Measurements from ENCODE around the gene ATCAY.

ATCAY gene

DNA sequence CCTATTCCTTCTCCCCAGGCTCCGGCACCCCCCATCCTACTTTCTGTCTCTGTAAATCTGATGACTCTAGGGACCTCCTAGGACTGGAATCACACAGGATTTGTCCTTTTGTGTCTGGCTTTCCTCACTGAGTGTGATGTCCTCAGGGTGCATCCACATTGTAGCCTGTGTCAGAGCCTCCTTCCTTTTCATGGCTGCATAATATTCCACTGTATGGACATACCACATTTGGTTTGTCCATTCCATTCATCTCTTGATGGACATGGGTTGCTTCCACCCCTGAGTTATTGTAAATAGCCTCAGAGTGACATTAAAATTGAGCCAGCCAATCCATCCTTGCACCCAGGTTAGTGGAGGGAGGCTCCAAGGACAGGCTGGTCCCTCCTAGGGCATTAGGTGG lies 29.6 kb downstream of the ATCAY start:
- TF ChIP-seq, protein P1, sequence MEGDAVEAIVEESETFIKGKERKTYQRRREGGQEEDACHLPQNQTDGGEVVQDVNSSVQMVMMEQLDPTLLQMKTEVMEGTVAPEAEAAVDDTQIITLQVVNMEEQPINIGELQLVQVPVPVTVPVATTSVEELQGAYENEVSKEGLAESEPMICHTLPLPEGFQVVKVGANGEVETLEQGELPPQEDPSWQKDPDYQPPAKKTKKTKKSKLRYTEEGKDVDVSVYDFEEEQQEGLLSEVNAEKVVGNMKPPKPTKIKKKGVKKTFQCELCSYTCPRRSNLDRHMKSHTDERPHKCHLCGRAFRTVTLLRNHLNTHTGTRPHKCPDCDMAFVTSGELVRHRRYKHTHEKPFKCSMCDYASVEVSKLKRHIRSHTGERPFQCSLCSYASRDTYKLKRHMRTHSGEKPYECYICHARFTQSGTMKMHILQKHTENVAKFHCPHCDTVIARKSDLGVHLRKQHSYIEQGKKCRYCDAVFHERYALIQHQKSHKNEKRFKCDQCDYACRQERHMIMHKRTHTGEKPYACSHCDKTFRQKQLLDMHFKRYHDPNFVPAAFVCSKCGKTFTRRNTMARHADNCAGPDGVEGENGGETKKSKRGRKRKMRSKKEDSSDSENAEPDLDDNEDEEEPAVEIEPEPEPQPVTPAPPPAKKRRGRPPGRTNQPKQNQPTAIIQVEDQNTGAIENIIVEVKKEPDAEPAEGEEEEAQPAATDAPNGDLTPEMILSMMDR (IDR thresholded peaks at IDR 0.05; ENCODE audit: low read depth, low read length, missing control alignments) = no peak
- Histone ChIP-seq H3K4me3 (ENCODE audit: low read depth, low read length) (no peak overlapping the region), H3K27ac (no peak overlapping the region), H3K36me3 (replicated peaks) (no peaks in the 10 kb centered on the region), H3K27me3 (replicated peaks) (no peaks in the 10 kb centered on the region)
- in situ Hi-C loops (cut with HindIII; ENCODE audit: low pct_ligation_motif_present, low sequenced_read_pairs) = no loop called here
- DNase-seq = no peak

DNA sequence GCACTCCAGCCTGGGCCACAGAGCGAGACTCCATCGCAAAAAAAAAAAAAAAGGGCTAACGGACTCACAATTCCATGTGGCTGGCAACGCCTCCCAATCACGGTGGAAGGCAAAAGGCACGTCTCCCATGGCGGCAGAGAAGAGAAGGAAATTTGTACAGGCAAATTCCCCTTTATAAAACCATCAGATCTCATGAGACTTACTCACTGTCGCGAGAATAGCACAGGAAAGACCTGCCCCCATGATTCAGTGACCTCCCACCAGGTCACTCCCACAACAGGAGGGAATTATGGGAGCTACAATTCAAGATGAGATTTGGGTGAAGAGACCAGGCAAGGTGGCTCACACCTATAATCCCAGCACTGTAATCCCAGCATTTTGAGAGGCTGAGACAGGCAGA lies 33.7 kb downstream of the ATCAY start:
- in situ Hi-C loops (cut with HindIII; ENCODE audit: low pct_ligation_motif_present, low sequenced_read_pairs) = no loop called here
- Histone ChIP-seq H3K27ac (no peak overlapping the region), H3K36me3 (replicated peaks) (no peaks in the 10 kb centered on the region), H3K4me3 (ENCODE audit: low read depth, low read length) (no peak overlapping the region), H3K27me3 (replicated peaks) (no peaks in the 10 kb centered on the region)
- TF ChIP-seq, protein P1 (IDR thresholded peaks at IDR 0.05; ENCODE audit: low read depth, low read length, missing control alignments) = no peak
- no peak for DNase-seq

DNA sequence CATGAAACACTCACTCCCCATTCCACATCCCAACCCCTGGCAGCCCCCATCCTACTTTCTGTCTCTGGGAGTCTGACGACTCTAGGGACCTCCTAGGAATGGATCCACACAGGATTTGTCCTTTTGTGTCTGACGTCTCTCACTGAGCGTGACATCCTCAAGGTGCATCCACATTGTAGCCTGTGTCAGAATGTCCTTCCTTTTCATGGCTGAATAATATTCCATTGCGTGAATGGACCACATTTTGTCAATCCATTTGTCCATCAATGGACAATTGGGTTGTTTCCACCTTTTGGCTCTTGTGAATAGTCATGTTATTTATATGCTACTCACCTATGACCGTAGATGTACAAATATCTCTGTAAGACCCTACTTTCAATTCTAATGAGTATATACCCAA lies 35.5 kb downstream of the ATCAY start:
- TF ChIP-seq, protein P1 (IDR thresholded peaks at IDR 0.05; ENCODE audit: low read depth, low read length, missing control alignments) = no peak
- H3K36me3 ChIP-seq (replicated peaks) = no peaks in the 10 kb centered on the region
- DNase-seq = no peak
- in situ Hi-C loops (cut with HindIII; ENCODE audit: low pct_ligation_motif_present, low sequenced_read_pairs) = no loop called here
- no peak overlapping the region for H3K27ac ChIP-seq
- H3K27me3 ChIP-seq (replicated peaks) = no peaks in the 10 kb centered on the region
- no peak overlapping the region for H3K4me3 ChIP-seq (ENCODE audit: low read depth, low read length)

- in situ Hi-C loops (cut with HindIII; ENCODE audit: low pct_ligation_motif_present, low sequenced_read_pairs) = no loop called here
- H3K27me3 ChIP-seq (replicated peaks) = no peaks in the 10 kb centered on the region
- no peak overlapping the region for H3K4me3 ChIP-seq (ENCODE audit: low read depth, low read length)
- no peak for DNase-seq
- H3K36me3 ChIP-seq (replicated peaks) = no peaks in the 10 kb centered on the region
- TF ChIP-seq, protein P1 (IDR thresholded peaks at IDR 0.05; ENCODE audit: low read depth, low read length, missing control alignments) = no peak
- no peak overlapping the region for H3K27ac ChIP-seq
Measured at GRCh38 chr19:3919793-3920192, 39.3 kb downstream of the ATCAY start.

DNA sequence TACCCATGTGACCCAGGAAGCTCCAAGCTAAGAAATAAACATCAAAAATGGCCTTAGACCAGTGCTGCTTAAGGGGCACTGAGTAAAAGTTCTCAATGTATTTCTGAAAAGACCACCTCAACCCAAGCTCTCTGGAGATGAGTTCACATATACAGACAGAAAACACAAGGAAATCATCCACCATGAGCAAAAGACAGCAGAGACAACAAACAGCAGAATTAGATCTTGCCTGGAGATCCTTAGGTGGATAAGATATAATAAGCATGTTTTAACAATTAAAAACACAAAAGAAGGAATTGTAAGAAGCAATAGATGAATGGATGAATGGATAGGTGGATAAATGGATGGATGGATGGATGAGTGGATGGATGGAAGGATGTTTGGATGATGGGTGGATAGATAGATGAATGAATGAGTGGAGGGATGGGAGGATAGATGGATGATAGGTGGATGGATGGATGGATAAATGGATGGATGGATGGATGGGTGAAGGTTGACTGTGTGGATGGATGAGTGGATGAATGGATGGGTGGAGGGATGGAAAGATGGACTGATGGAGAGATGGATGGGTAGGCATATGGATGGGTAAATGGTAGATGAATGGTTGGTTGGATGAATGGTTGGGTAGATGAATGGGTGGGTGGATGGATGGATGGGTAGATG lies 42.7 kb downstream of the ATCAY start:
- no peak for DNase-seq

More for the DNA sequence above, 42.7 kb downstream of the ATCAY start:
- TF ChIP-seq, protein P1 (IDR thresholded peaks at IDR 0.05; ENCODE audit: low read depth, low read length, missing control alignments) = no peak
- H3K36me3 ChIP-seq (replicated peaks) = no peaks in the 10 kb centered on the region
- no peak overlapping the region for H3K4me3 ChIP-seq (ENCODE audit: low read depth, low read length)
- no peak overlapping the region for H3K27ac ChIP-seq
- in situ Hi-C loops (cut with HindIII; ENCODE audit: low pct_ligation_motif_present, low sequenced_read_pairs) = no loop called here
- no peaks in the 10 kb centered on the region for H3K27me3 ChIP-seq (replicated peaks)
